HL-60 (cell line): ENCODE measurements around the gene JARID2.

Experiments used
- CTCF ChIP-seq: IDR thresholded peaks from one replicate; pipeline ENCODE4 v1.5.1; 2011; ENCODE audit warnings: low read length, control low read depth, inconsistent platforms; ENCODE audit not compliant: insufficient read depth
- POLR2AphosphoS5 ChIP-seq: IDR thresholded peaks from 2 replicates; pipeline ENCODE4 v1.6.1; 2012; ENCODE audit warnings: low read depth

DNA sequence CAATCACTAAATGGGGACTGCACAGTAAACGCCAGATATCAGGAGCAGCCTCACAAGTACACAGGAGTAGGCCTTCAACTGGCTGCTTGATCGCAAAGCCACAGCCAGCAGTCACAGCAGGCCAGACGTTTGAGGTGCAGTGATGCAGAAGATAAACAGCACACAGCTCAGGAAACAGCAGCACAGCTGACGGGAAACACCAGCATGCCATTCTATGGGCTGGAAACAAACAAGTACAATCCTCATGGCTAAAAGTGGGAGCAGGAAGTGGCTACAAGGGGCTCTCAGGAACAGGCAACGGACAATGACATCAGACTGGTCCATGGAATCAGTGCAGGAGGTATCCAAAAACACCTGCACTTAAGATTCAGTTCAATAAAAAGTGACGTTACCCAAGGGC is 305.9 kb downstream of the JARID2 start:
- TF ChIP-seq CTCF: no peak
- no peak for TF ChIP-seq POLR2AphosphoS5
